GM12865 (cell line): ENCODE results near the gene CECR2.

Experiments used
- DNase-seq: peaks from one replicate; pipeline ENCODE4 v3.0.0; 2010; ENCODE audit warnings: low read depth
- H3K4me3 ChIP-seq: 2 replicates; pipeline ENCODE4 v1.5.1; 2011; ENCODE audit warnings: mild to moderate bottlenecking, low read depth, low read length, control low read depth
- TF ChIP-seq, protein P1 (sequence below): IDR thresholded peaks from 2 replicates; pipeline ENCODE4 v1.5.1; 2011; ENCODE audit warnings: low read length, control low read depth, low read depth, inconsistent platforms; ENCODE audit not compliant: insufficient read depth; ENCODE audit errors: missing control alignments

The CECR2 gene

GRCh38 chr22:17347724-17348123 is 21.5 kb upstream of the CECR2 start:
- TF ChIP-seq, protein P1, sequence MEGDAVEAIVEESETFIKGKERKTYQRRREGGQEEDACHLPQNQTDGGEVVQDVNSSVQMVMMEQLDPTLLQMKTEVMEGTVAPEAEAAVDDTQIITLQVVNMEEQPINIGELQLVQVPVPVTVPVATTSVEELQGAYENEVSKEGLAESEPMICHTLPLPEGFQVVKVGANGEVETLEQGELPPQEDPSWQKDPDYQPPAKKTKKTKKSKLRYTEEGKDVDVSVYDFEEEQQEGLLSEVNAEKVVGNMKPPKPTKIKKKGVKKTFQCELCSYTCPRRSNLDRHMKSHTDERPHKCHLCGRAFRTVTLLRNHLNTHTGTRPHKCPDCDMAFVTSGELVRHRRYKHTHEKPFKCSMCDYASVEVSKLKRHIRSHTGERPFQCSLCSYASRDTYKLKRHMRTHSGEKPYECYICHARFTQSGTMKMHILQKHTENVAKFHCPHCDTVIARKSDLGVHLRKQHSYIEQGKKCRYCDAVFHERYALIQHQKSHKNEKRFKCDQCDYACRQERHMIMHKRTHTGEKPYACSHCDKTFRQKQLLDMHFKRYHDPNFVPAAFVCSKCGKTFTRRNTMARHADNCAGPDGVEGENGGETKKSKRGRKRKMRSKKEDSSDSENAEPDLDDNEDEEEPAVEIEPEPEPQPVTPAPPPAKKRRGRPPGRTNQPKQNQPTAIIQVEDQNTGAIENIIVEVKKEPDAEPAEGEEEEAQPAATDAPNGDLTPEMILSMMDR: no peak
- H3K4me3 ChIP-seq: no peak overlapping the region
- DNase-seq: no peak

DNA sequence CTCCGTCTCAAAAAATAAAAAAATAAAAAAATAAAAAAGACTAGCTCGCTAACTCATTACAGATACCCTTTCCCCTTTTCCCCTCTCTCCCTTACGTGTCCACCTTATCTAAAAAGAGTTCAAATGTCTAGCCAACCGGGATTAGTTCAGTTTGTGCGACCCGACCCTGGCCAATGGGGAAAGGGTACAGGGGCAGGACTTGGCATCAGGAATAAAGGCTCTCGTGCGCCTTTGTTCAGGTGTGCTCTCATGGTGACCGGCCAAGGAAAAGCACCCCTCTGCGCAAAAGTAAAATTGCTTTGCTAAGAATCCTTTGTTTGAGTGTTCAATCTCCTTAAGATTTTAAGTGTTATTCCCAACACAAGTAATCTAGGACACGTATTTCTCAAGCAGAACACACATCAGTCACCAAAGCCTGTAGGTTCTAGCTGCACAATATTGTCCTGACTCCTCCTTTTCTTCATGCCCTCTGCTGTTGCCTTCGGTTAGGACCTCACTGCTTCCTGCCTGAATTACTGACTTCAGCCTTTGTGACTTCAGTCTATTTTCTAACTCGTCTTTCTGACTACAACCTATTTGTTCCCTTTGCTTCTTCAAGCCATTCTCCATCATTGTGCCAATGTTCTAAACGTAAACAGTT is 20.7 kb upstream of the CECR2 start:
- no peak overlapping the region for H3K4me3 ChIP-seq

DNA sequence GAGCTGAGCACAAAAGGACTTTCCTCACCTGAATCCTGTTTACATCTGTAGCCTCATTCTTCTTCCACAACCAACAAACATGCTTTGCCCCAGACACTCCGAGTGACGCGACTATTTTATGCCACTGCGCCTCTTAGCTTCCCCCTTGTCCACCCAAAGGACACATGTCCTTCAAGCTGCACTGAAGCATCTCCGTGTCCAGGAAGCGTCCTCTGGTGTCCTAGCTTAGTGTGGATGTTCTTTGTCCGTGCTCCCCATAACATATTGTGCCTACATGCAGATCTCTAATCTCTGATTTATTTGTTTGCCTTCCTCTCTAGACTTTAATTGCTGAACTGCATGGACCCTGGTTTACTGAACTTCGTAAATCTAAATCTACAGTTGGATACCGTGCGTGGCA is 20.1 kb upstream of the CECR2 start:
- TF ChIP-seq, protein P1: no peak
- no peak for DNase-seq
- H3K4me3 ChIP-seq: no peak overlapping the region

More for the DNA sequence above, 20.7 kb upstream of the CECR2 start:
- DNase-seq: no peak
- TF ChIP-seq, protein P1: no peak

DNA sequence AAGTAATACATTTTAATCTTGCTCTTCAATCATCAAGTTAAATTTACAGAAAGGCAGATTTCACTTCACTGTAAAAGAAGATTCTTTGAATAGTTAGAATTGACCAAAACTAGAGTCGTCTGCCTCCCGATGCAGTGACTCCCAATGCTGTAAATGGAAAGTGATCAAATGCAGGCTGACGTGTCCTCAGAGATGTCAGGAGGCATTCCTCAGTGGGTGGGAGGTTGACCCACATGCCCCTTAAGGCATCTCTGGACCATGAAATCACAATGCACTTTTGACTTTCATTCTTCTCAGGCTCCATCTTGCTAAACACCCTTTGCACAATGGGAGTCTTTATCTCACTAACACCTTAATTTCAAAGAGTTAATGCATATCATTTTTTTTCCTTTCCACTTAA is 19.0 kb upstream of the CECR2 start:
- DNase-seq: no peak
- TF ChIP-seq, protein P1: no peak
- H3K4me3 ChIP-seq: no peak overlapping the region

- TF ChIP-seq, protein P1: no peak
- no peak overlapping the region for H3K4me3 ChIP-seq
- DNase-seq: no peak
Observed at GRCh38 chr22:17352798-17353197, 16.5 kb upstream of the CECR2 start.

GRCh38 chr22:17357688-17358087 is 11.6 kb upstream of the CECR2 start:
- H3K4me3 ChIP-seq: no peak overlapping the region
- DNase-seq: no peak

More at GRCh38 chr22:17357688-17358087, 11.6 kb upstream of the CECR2 start:
- TF ChIP-seq, protein P1: no peak
